Esophagus squamous epithelium (tissue), 5 donors: Measurements from ENCODE around the gene CDK5RAP3. TPM values are rescaled to one million over a fixed set of nuclear protein-coding genes. Genes with fewer than 3 reads are reported as not detected.
A peak's percentile ranks its signal among the peaks of the same experiment; 100 is the strongest.

Experiments used
- DNase-seq: peaks from one replicate; lab custom pipeline; 2025; lab: John Stamatoyannopoulos, UW
- H3K27ac ChIP-seq, 4 donors: fragments of 200-600 bp; sonication (generic); one replicate each; pipeline ENCODE4 v1.5.1; 2016 to 2019; ENCODE audit warnings: mild to moderate bottlenecking in 1 of 4
- H3K27me3 ChIP-seq, 4 donors: fragments of 200-600 bp; sonication (generic); 1 replicate in 3 of 4; 2 replicates in 1 of 4; pipeline versions ENCODE4 v1.5.1 to v1.6.0; 2017 to 2021; ENCODE audit warnings: antibody characterized with exemption in 1 of 4
- H3K36me3 ChIP-seq, 3 donors: fragments of 200-600 bp; sonication (generic); one replicate each; pipeline ENCODE4 v1.5.1; 2016 to 2019
- H3K4me1 ChIP-seq, 3 donors: fragments of 200-600 bp; sonication (generic); one replicate each; pipeline ENCODE4 v1.5.1; 2017 to 2019
- H3K4me3 ChIP-seq, 4 donors: fragments of 200-600 bp; sonication (generic); 1 replicate in 3 of 4; 2 replicates in 1 of 4; pipeline ENCODE4 v1.5.1; 2016 to 2019; ENCODE audit warnings: mild to moderate bottlenecking in 2 of 4, moderate library complexity in 1 of 4
- H3K9me3 ChIP-seq, 3 donors: fragments of 200-600 bp; sonication (generic); one replicate each; pipeline ENCODE4 v1.5.1; 2016 to 2019
- CTCF ChIP-seq, 6 experiments: fragments of 450-650 bp in 4 of 6; fragments of 200-600 bp in 2 of 6; sonication (generic) in 2 of 6; IDR thresholded peaks; one replicate each; pipeline ENCODE4 v1.5.1; 2016 to 2019; ENCODE audit warnings: antibody characterized with exemption in 6 of 6, mild to moderate bottlenecking in 4 of 6, moderate library complexity in 4 of 6
- POLR2A ChIP-seq, 4 donors: fragments of 450-650 bp; IDR thresholded peaks; one replicate each; pipeline ENCODE4 v1.6.1; 2017; ENCODE audit warnings: antibody characterized with exemption in 4 of 4, mild to moderate bottlenecking in 4 of 4, moderate library complexity in 3 of 4
- WGBS, 2 donors: methylation state at CpG; one replicate each; pipeline ENCODE4 v1.1.5; 2018; 5-methylcytosine and 5-hydroxymethylcytosine counted together
- intact Hi-C: fragments of 100-400 bp; cut with DNase I; formaldehyde crosslinking; loops from one replicate; pipeline ENCODE4 v1.15.0; 2022
- total RNA-seq, 4 donors: library from RNA; depleted of rRNA; stranded (reverse); fragments of >200 nt; gene quantifications; one replicate each; pipeline ENCODE4 v1.1.0, GENCODE V29; 2016
- donor health status: DM: yes; HTN: yes; CAD: no.

CDK5RAP3 gene
- total RNA-seq, 4 donors from 2014 or later, result 60.1 to 141 (median 66.0) TPM

GRCh38 chr17:48025040-48025903 is 54.4 kb downstream of the CDK5RAP3 start:
- 1% methylated on average over 27 to 33 of the region's 56 CpGs for WGBS, 2 donors
- TF ChIP-seq POLR2A (IDR thresholded peaks at IDR 0.05) (peak in 1 of 4 donors; percentile 37), CTCF (IDR thresholded peaks at IDR 0.05) (peak; percentile 75 to 89 (median 84))
- H3K9me3 ChIP-seq, result no peaks in the 10 kb centered on the region
- no peaks in the 10 kb centered on the region for H3K36me3 ChIP-seq
- intact Hi-C loops, result loop anchor here (5.0 kb wide), 2 partner anchors 47 to 102 kb away; no protein-coding TSS in a partner anchor
- peak overlapping the region; percentile 45 to 88 (median 78) for H3K27ac ChIP-seq
- peaks cover 34 to 46% (median 37%) of the 10 kb centered on the region in 3 donors for H3K4me1 ChIP-seq
- H3K4me3 ChIP-seq, result peak overlapping the region; percentile 29 to 70 (median 48)
- peaks cover 0 to 28% (median 0%) of the 10 kb centered on the region in 4 donors for H3K27me3 ChIP-seq
- DNase-seq, result peak; percentile 86

- intact Hi-C loops, result loop anchor here (5.0 kb wide), 2 partner anchors 46 to 101 kb away; no protein-coding TSS in a partner anchor
- H3K4me1 ChIP-seq, result peaks cover 34 to 54% (median 43%) of the 10 kb centered on the region in 3 donors
- no peaks in the 10 kb centered on the region for H3K9me3 ChIP-seq
- no peaks in the 10 kb centered on the region for H3K36me3 ChIP-seq
- WGBS, 2 donors, result 3 to 20% methylated on average over 1 to 8 of the region's 8 CpGs
- peaks cover 0 to 23% (median 0%) of the 10 kb centered on the region in 4 donors for H3K27me3 ChIP-seq
- DNase-seq, result no peak
- TF ChIP-seq POLR2A (IDR thresholded peaks at IDR 0.05), result no peak
- H3K27ac ChIP-seq, result peak overlapping the region; percentile 38 to 88 (median 78)
- H3K4me3 ChIP-seq, result peak overlapping the region; percentile 6 to 70 (median 48)
Observed at GRCh38 chr17:48025904-48026501, 55.1 kb downstream of the CDK5RAP3 start.

GRCh38 chr17:48026502-48027321 is 55.8 kb downstream of the CDK5RAP3 start:
- Histone ChIP-seq H3K36me3 (no peaks in the 10 kb centered on the region), H3K27ac (peak overlapping the region; percentile 38 to 88 (median 78)), H3K27me3 (peaks cover 0 to 18% (median 0%) of the 10 kb centered on the region in 4 donors), H3K4me3 (peak overlapping the region in 1 of 4 donors; percentile 70), H3K9me3 (no peaks in the 10 kb centered on the region), H3K4me1 (peaks cover 34 to 54% (median 43%) of the 10 kb centered on the region in 3 donors)
- peak; percentile 28 for DNase-seq
- TF ChIP-seq CTCF (IDR thresholded peaks at IDR 0.05) (peak; percentile 77 to 96 (median 92)), POLR2A (IDR thresholded peaks at IDR 0.05) (no peak)
- 16 to 18% methylated on average over 6 to 8 of the region's 18 CpGs for WGBS, 2 donors
- intact Hi-C loops, result loop anchor here (5.0 kb wide), 2 partner anchors 46 to 101 kb away; no protein-coding TSS in a partner anchor

GRCh38 chr17:48027322-48027981 is 56.5 kb downstream of the CDK5RAP3 start:
- H3K4me1 ChIP-seq, result peaks cover 34 to 54% (median 43%) of the 10 kb centered on the region in 3 donors
- 82 to 85% methylated on average over 10 to 12 of the region's 12 CpGs for WGBS, 2 donors
- DNase-seq, result no peak
- H3K27me3 ChIP-seq, result peaks cover 0 to 13% (median 0%) of the 10 kb centered on the region in 4 donors
- H3K4me3 ChIP-seq, result no peak overlapping the region
- peak overlapping the region in 1 of 4 donors; percentile 82 for H3K27ac ChIP-seq
- H3K9me3 ChIP-seq, result no peaks in the 10 kb centered on the region
- no peak for TF ChIP-seq POLR2A (IDR thresholded peaks at IDR 0.05)
- intact Hi-C loops, result loop anchor here (5.0 kb wide), 2 partner anchors 45 to 100 kb away; no protein-coding TSS in a partner anchor
- H3K36me3 ChIP-seq, result no peaks in the 10 kb centered on the region

GRCh38 chr17:48028736-48029135 is 57.8 kb downstream of the CDK5RAP3 start:
- WGBS, 2 donors, result 83% methylated on average over 1 of the region's 1 CpG; no CpG with 5 or more reads in 1 of the 2 donors
- intact Hi-C loops, result loop anchor here (5.0 kb wide), 2 partner anchors 44 to 99 kb away; no protein-coding TSS in a partner anchor
- H3K4me1 ChIP-seq, result peaks cover 26 to 43% (median 35%) of the 10 kb centered on the region in 3 donors
- H3K4me3 ChIP-seq, result no peak overlapping the region
- no peak for TF ChIP-seq POLR2A (IDR thresholded peaks at IDR 0.05)
- TF ChIP-seq CTCF (IDR thresholded peaks at IDR 0.05), result no peak
- no peak for DNase-seq
- H3K36me3 ChIP-seq, result no peaks in the 10 kb centered on the region
- H3K9me3 ChIP-seq, result no peaks in the 10 kb centered on the region
- peaks cover 0 to under 1% (median 0%) of the 10 kb centered on the region in 4 donors for H3K27me3 ChIP-seq
- H3K27ac ChIP-seq, result no peak overlapping the region
